ENCODE data around the gene TRABD2A.

The TRABD2A gene

GRCh38 chr2:84897773-84898172, 16.9 kb upstream of the TRABD2A start:
- TF ChIP-seq GATA1 (IDR thresholded peaks at IDR 0.05; ENCODE audit: low read depth, low read length) (no peak), POLR2A (IDR thresholded peaks at IDR 0.05; ENCODE audit: low read length) (no peak)
- no peak for DNase-seq

- TF ChIP-seq GATA1 (IDR thresholded peaks at IDR 0.05; ENCODE audit: low read depth, low read length) (no peak), POLR2A (IDR thresholded peaks at IDR 0.05; ENCODE audit: low read length) (no peak)
- DNase-seq = no peak
Observed at GRCh38 chr2:84896567-84896966, 15.7 kb upstream of the TRABD2A start.

GRCh38 chr2:84894758-84895520, 14.1 kb upstream of the TRABD2A start:
- DNase-seq = no peak
- TF ChIP-seq GATA1 (IDR thresholded peaks at IDR 0.05; ENCODE audit: low read depth, low read length) = no peak
- TF ChIP-seq POLR2A (IDR thresholded peaks at IDR 0.05; ENCODE audit: low read length) = no peak

GRCh38 chr2:84894131-84894586, 13.3 kb upstream of the TRABD2A start:
- no peak for DNase-seq
- TF ChIP-seq GATA1 (IDR thresholded peaks at IDR 0.05; ENCODE audit: low read depth, low read length) = no peak
- TF ChIP-seq POLR2A (IDR thresholded peaks at IDR 0.05; ENCODE audit: low read length) = no peak

- DNase-seq = no peak
- no peak for TF ChIP-seq POLR2A (IDR thresholded peaks at IDR 0.05; ENCODE audit: low read length)
- TF ChIP-seq GATA1 (IDR thresholded peaks at IDR 0.05; ENCODE audit: low read depth, low read length) = no peak
Observed at GRCh38 chr2:84891355-84892010, 10.6 kb upstream of the TRABD2A start.

- no peak for DNase-seq
- TF ChIP-seq GATA1 (IDR thresholded peaks at IDR 0.05; ENCODE audit: low read depth, low read length) (no peak), POLR2A (IDR thresholded peaks at IDR 0.05; ENCODE audit: low read length) (no peak)
Observed at GRCh38 chr2:84889332-84889731, 8.4 kb upstream of the TRABD2A start.

- DNase-seq = peak; percentile 23 to 26
- no peak for TF ChIP-seq GATA1 (IDR thresholded peaks at IDR 0.05; ENCODE audit: low read depth, low read length)
- TF ChIP-seq POLR2A (IDR thresholded peaks at IDR 0.05; ENCODE audit: low read length) = no peak
Observed at GRCh38 chr2:84888401-84889276, 7.8 kb upstream of the TRABD2A start.

- DNase-seq = no peak
- TF ChIP-seq POLR2A (IDR thresholded peaks at IDR 0.05; ENCODE audit: low read length) (no peak), GATA1 (IDR thresholded peaks at IDR 0.05; ENCODE audit: low read depth, low read length) (no peak)
Observed at GRCh38 chr2:84886791-84887190, 5.9 kb upstream of the TRABD2A start.

GRCh38 chr2:84885111-84885510, 4.2 kb upstream of the TRABD2A start:
- TF ChIP-seq GATA1 (IDR thresholded peaks at IDR 0.05; ENCODE audit: low read depth, low read length) (no peak), POLR2A (IDR thresholded peaks at IDR 0.05; ENCODE audit: low read length) (no peak)
- no peak for DNase-seq

- no peak for TF ChIP-seq GATA1 (IDR thresholded peaks at IDR 0.05; ENCODE audit: low read depth, low read length)
- TF ChIP-seq POLR2A (IDR thresholded peaks at IDR 0.05; ENCODE audit: low read length) = no peak
Observed at GRCh38 chr2:84884449-84884848, 3.6 kb upstream of the TRABD2A start.

GRCh38 chr2:84882775-84883550, 2.1 kb upstream of the TRABD2A start:
- no peak for TF ChIP-seq GATA1 (IDR thresholded peaks at IDR 0.05; ENCODE audit: low read depth, low read length)
- TF ChIP-seq POLR2A (IDR thresholded peaks at IDR 0.05; ENCODE audit: low read length) = no peak
- no peak for DNase-seq

More at GRCh38 chr2:84884449-84884848, 3.6 kb upstream of the TRABD2A start:
- DNase-seq = no peak

- DNase-seq = no peak
- TF ChIP-seq GATA1 (IDR thresholded peaks at IDR 0.05; ENCODE audit: low read depth, low read length) (no peak), POLR2A (IDR thresholded peaks at IDR 0.05; ENCODE audit: low read length) (no peak)
Observed at GRCh38 chr2:84882414-84882738, 1.5 kb upstream of the TRABD2A start.
